ENCODE results near the gene CDH26. TPM values are rescaled to one million over a fixed set of nuclear protein-coding genes. Genes with fewer than 3 reads are reported as not detected.

CDH26 gene
- total and polyA plus RNA-seq, 9 of the 15 experiments (the other 6 are each of a cell fraction or from before 2014, with no cell fraction given): 0.07 to 0.13 (median 0.10) TPM; not detected in 4

GRCh38 chr20:59940129-59940955, 17.9 kb upstream of the CDH26 start, which contains the start of the genes FAM217B and PPP1R3D (continued):
- peak; percentile 71 for TF ChIP-seq VEZF1 (CRISPR knock-in tag; IDR thresholded peaks at IDR 0.05)
- no peak for TF ChIP-seq ZNF274 (IDR thresholded peaks at IDR 0.05; ENCODE audit: borderline replicate concordance, low read depth, low read length)
- no peak for TF ChIP-seq CC2D1A (IDR thresholded peaks at IDR 0.05)
- TF ChIP-seq MLLT1 (IDR thresholded peaks at IDR 0.05): no peak
- TF ChIP-seq SNIP1 (IDR thresholded peaks at IDR 0.05; ENCODE audit: low read depth): no peak
- TF ChIP-seq GATA2 (CRISPR knock-in tag; IDR thresholded peaks at IDR 0.05): no peak; the same call in 1 of the 2 replicates
- no peak; the same call in 1 of the 2 replicates for TF ChIP-seq HCFC1 (IDR thresholded peaks at IDR 0.05; ENCODE audit: low read depth, low read length)
- TF ChIP-seq C11orf30 (IDR thresholded peaks at IDR 0.05; ENCODE audit: low read depth): no peak
- peak; percentile 70; the same call in 1 of the 2 replicates for TF ChIP-seq RAD51 (IDR thresholded peaks at IDR 0.05; ENCODE audit: borderline replicate concordance, low read depth)
- no peak for TF ChIP-seq NFE2L1 (tag; IDR thresholded peaks at IDR 0.05; ENCODE audit: borderline replicate concordance, low read depth)
- peak; percentile 26; the same call in 1 of the 2 replicates for TF ChIP-seq E2F3 (CRISPR knock-in tag; IDR thresholded peaks at IDR 0.05)
- peak; percentile 61; the same call in 1 of the 2 replicates for TF ChIP-seq MAX (CRISPR knock-in tag; IDR thresholded peaks at IDR 0.05)
- no peak for TF ChIP-seq EZH2 (IDR thresholded peaks at IDR 0.05; ENCODE audit: borderline replicate concordance, low read depth, low read length)
- TF ChIP-seq ZNF584 (CRISPR knock-in tag; IDR thresholded peaks at IDR 0.05; ENCODE audit: low read depth): no peak
- no peak for TF ChIP-seq ZBED1 (IDR thresholded peaks at IDR 0.05)
- TF ChIP-seq NR1H2 (CRISPR knock-in tag; IDR thresholded peaks at IDR 0.05): no peak
- TF ChIP-seq DNMT1 (IDR thresholded peaks at IDR 0.05): no peak
- TF ChIP-seq ZBTB8A (IDR thresholded peaks at IDR 0.05; ENCODE audit: partially characterized antibody): no peak
- TF ChIP-seq ARID4B (CRISPR knock-in tag; IDR thresholded peaks at IDR 0.05): no peak
- TF ChIP-seq MEIS2 (IDR thresholded peaks at IDR 0.05; ENCODE audit: partially characterized antibody): peak; percentile 92
- no peak for TF ChIP-seq POU5F1 (IDR thresholded peaks at IDR 0.05; ENCODE audit: borderline replicate concordance, low read depth, low read length, partially characterized antibody)
